NCI-H774 (cell line): ENCODE measurements around the gene SHISA9.

ENCODE experiments used
- DNase-seq: peaks from one replicate; lab custom pipeline; 2025; lab: John Stamatoyannopoulos, UW

The SHISA9 gene

DNA sequence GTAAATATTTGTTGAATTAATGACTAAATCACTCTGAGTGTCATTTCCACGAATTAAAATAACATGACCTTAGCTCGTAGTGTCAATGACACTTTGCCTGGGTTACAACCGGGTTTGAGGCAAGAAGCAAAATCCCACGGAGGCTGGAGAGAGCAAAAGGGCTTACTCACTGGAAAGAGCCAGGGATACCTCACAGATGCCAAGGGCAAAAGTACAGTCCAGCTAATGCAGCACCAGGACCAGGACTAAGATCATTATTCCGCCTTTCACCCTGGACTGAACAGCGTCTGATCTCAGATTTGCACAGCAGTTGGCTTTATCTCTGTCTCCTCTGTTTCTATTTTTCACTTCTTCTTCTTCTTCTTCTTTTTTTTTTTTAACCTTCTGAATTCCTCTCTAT is 175.5 kb downstream of the SHISA9 start:
- no peak for DNase-seq

DNA sequence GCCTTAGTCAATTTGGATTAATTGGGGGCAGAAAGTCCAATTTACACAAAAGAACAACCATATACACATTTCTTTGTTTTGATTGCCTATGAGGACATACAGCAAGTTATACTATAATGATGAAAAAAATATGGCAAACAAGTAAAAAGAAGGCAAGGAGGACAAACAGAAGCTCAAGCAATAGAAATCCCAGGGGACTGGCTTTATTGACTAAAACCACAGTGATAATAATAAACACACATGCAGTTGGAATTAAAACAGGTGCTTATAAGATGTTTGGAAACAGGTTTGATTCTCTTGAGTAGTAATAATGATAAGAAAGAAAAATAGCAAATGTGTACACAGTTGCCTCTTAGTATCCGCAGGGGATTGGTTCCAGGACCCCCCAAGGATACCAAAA is 176.4 kb downstream of the SHISA9 start:
- no peak for DNase-seq

DNA sequence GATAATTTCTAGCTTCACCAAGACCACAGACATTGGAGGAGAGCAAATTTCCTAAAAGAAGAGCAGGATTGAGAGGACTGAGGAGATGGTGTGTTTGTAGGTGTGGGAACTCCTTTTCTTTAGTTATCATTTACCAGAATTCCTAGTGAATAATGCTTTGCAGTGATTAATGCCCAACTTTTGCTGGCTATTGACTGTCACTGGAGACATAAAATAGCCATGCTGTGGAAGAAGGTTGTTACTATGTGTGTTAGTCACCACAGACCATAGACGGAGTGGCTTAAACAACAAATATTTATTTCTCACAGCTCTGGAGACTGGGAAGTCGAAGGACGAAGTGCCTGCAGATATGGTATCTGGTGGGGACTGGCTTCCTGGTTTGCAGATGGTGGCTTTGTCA is 179.1 kb downstream of the SHISA9 start:
- DNase-seq: no peak

DNA sequence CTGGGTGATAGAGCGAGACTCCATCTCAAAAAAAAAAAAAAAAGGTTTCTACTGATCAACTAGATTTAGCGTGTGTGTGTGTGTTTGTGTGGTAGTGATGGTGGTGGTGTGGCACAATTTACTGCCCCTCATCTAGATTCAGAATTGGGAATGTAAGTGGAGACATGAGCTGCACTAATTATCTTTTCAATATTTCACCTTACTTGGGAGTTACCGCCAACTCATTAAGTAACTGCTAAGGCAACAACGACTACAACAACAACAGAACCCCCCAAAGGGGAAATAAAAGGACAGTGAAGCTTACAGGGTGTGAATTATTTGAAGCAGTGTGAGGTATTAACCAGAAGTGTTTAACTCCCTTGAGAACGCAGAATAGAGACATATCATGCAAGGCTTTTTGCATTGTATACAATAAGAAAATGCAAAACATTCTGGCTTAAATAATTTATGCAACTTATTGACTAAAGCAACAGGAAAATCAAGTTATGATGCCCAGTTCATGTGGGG is 180.5 kb downstream of the SHISA9 start:
- DNase-seq: no peak

DNA sequence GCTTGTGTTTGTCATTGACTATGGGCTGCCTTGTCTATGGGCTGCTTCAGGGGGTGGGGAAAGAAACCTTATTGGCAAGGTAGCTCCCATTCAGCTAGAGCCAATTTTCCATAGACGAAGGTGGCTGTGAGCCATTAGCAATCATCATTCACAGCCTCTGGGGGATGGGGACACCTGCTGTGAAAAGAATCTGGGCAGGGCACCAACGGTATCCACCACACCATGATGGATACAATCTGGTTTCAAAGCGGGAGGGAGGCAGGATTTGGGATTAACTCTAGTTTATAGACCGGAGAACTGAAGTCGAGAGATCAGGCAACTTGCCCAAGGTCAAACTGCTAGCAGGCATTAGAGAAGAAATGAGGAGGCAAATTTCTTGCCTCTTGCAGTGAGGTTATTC is 182.3 kb downstream of the SHISA9 start:
- no peak for DNase-seq

DNA sequence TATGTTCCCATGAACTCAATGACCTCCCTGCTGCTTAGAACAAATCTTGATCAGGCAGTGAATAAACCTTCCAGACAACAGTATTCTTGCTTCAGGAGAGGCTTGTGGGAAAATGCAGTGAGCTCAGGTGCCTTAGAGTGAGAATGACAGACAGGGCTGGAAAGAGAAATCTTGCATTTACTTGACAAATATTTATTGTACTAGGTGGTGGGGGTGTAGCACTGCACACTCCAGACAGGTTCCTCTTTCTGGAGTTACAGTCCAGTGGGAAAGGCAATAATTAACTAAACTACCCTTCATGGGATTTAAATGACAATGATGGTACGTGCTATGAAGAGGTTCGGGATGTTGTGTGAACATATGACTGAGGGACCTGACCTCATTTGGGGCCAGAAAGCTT is 182.9 kb downstream of the SHISA9 start:
- DNase-seq: no peak

DNA sequence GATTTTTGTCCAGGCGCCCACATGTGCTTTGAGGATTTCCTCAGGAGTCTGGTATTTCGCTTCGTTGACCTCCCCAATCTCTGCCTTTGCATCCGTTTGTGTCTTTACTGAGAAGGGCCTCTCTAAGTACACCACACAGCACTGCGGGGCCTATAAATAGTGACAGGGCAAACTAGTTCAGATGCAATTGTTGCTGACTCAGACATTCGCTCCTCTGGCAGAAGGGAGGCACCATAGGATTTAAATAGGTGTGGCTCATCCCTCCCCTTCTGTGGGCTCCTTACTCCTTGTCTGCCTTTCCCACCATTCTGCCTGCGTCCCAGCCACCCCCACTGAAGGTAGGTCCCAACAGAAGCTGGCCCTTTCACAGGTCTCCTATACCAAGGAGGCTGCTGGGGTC is 192.3 kb downstream of the SHISA9 start:
- no peak for DNase-seq

DNA sequence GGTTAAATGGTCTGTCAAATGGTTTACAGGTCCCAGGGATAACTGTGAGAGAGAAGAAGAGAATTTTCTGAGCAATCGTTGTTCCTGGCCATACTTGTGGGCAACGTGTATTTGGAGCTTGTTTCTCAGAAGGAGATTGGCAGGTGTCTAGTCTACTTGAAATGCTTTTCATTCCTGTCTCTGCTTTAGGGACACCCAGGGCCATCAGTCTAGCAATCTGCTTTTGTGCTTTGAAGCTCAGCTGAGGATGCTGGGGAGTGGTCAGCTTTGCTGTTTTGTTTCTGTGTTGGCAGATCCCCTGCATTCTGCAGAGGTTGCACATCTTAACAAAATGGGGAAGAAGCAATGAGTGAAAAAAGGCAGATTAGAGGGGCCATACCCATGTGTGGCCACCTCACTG is 193.7 kb downstream of the SHISA9 start:
- DNase-seq: no peak

DNA sequence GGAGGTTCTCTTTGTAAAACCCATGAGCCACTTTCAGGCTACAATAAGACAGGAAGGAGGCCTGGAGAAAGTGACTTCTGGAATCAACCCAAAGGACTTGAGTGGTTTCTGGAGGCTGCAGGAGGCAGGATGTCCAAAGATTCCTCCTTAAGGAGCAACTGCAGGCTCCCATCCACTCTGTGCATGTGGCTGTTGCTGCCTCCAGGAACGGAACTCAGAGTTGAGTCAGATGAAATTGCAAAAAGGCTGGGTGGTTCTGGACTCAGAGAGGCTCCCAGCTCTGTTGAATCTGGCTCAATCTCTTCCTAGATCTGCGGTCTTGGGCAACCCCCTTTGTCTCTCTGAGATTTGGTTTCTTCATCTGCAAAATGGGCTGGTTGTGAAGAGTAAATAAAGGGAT is 197.1 kb downstream of the SHISA9 start:
- DNase-seq: no peak

DNA sequence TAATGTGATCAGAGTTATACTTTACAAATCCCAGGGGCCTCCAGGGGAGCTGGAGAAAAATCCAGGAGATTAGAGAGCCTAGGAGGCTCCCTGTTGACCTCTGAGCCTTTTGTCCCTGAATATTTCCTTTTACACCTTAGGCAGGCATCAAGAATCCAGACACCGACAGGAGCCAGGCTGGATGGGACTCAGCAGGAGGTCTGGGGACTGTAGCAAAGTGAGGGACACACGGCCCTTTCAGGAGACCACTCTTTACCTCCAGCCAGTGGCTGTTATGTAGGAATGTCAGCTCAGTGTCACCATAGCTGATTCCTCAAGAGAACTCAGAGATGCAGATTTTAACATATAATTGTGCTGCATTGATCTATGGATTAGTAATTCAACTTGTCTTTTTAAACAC is 198.4 kb downstream of the SHISA9 start:
- no peak for DNase-seq

DNA sequence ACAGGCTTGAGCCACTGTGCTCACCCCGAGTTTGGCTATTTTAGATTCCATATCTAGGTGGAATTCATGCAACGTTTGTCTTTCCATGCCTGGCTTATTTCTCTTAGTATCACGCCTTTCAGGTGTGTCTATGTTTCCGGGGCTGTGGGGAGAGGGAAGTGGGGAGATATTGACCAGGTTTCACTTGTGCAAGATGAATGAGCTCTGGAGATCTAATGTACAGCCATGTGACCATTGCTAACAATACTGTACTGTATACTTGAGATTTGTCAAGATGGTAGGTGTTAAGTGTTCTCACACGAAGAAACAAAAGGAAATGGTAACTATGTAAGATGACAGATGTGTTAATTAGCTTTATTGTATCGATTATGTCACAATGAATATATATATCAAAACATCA is 199.6 kb downstream of the SHISA9 start:
- DNase-seq: no peak

DNA sequence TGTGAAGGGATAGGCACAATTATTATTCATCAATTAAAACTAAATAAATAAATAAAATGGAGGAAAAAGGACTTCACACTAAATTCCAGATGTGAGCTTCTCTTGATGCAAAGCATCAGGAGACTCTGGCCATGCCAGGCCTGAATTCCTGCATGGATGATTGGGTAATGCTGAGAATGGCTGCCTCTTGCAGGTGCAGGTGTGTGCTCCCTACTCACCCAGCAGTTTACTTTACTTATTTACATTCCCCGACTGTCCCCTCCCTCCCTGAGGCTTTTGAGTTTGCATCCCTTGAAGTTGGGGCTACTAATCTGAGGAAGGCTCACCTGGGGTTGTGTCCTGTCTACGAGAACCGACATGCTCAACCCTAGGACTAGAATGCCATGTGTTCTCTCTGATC is 200.4 kb downstream of the SHISA9 start:
- DNase-seq: no peak

DNA sequence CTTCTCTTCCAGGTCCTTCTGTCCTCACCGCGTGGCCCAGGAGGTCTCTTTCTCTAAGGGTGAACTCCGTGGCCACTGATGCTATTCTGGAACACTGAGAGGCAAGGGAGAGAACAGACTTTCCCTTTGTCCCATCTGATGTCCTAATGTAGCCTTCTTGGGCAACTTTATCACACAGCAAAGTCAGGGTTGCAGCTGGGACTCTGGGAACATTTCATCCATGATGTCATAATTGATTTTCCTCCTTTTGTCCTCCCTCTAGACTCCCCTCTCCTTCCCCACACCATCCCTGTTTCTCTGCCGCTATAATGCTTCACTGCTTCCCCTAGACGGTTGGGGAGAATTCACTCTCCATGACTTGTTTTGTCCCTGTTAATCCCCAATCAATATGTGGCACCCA is 201.0 kb downstream of the SHISA9 start:
- DNase-seq: no peak

DNA sequence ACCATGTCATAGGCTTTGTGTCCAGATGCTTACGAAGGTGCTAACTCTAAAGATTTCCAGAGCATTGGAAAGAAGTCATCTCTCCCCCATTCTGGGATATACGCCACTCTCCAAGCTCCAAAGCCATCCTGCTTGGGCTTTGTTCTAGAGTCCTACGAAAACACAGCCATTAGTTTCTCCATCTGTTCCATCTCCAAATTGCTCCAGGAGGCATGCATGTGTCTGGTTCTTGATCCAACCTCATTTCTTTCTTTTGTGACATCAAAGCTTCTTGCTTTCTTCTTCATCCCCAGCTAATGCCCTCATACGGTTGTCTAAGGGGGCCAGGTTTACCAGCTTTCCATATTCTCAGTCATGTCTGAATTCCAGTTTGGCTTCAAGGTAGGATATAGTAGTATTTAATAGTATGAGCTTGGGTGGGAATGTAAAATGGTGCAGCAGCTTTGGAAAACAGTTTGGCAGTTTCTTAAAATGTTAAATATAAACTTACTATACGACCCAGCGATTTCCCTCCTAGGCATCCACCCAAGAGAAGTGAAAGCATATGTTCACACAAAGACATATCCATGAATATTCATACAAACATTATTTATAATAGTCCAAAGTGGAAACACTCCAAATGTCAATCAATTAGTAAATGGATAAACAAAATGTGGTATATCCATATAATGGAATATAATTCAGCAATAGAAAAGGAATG is 202.6 kb downstream of the SHISA9 start:
- DNase-seq: no peak

DNA sequence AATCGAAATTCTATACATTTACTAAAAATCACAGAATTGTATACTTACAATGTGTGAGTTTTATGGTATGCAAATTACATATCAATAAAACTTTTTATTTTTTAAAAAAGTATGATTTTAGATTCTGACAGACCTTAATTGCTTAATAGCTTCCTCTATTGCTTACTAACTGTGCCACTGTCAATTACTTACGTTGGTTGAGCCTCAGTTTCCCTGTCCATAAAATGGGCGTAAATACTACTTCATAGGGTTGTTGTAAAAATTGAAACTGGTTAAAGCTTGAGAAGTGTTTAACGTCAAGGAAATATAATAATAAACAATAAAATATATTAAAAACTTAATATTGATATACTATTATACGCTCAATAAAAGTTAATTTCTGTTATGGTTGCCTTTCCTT is 203.4 kb downstream of the SHISA9 start:
- no peak for DNase-seq

DNA sequence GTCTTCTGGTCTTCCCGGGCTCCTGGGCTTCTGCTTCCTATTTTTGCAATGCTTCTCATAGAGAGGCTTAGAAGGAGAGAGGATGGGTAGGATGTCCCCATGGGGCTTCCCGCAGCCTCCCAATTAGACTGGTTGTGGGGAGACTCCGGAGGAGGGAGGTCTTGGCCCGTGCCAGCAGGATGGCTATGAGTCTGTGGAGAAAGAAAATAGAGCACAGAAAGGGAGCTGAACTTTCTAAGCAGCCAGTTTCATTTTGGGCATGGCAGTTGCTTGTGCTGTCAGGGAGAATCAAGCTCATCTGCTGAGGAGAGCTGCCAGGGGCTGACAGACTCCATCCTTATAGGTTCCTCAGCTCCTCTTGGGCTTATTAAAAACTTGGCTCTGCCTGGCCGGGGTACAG is 204.0 kb downstream of the SHISA9 start:
- DNase-seq: no peak

DNA sequence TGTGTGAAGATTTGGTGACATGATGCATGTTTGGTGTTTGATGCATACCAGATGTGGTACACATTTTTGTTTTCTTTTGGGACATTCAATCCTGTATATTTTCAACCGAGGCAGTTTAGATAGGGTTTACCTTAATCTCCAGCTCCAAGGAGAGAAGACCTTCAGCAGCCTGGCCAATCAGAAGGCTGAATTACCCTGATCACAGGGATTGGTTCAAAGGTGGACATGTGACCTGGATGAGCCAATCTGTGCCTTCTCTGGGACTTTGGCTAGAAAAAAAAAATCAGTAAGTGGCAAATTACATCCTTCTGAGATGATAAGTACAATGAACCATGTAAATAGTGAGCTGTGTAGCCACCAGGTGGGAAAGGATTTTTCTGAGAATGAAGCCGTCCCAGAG is 205.1 kb downstream of the SHISA9 start:
- no peak for DNase-seq

DNA sequence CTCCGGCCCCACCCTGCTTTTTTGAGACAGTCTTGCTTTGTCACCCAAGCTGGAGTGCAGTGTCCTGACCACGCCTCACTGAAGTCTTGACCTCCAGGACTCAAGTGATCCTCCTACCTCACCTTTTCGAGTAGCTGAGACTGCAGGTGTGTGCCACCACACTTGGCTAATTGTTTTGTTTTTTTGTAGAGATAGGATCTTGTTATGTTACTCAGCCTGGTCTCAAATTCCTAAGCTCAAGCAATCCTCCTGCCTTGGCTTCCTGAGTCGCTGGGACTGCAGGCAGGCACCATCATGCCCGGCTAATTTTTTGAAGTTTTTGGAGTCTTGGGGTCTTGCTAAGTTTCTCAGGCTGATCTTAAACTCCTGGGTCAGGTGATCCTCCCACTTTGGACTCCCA is 206.7 kb downstream of the SHISA9 start:
- DNase-seq: no peak

DNA sequence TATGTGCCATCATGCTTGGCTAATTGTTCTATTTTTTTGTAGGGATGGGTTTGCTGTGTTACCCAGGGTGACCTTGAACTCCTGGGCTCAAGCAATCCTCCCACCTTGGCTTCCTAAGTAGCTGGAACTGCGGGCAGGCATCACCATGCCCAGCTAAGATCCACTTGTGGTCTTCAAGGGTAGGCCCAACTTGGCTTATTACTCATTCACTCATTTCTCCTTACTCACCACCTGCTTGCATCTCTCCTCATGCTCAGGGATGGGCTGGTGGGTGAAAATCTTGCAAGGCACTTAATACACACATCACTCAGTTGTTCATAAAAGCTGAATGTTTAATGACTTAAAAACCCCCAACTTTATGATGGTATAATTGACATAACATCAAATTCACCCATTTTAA is 207.8 kb downstream of the SHISA9 start:
- DNase-seq: no peak

DNA sequence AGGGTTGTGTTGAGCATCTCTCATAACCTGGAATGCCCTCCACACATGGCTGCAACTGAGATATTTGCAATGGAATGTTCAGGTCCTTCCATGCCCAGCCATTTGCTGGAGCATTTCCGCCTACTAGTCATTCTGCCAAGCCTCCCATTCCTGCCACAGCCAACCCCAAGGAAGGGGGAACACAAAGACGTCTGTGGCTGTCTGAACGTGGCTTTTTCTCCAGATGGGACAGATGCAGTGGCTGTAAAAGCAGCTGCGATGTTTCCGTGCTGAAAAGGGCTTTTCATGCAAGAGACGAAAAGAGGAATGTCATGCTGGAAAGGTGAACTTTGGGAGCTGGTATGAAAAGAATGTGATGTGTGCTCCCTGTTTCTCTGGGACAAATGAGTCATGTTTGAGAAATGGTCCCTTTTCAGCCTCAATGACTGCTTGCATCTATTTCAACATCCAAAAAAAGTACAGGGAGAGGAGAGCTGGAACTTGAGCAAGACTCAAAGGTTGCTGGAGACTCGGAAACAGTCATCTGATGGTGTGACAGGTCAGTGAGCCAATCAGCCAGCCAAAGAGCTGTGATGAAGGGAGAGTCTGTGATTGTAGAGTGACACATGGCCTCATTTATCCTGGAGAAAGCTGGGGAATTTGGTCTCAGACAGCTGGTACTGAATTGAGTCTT is 208.9 kb downstream of the SHISA9 start:
- no peak for DNase-seq

DNA sequence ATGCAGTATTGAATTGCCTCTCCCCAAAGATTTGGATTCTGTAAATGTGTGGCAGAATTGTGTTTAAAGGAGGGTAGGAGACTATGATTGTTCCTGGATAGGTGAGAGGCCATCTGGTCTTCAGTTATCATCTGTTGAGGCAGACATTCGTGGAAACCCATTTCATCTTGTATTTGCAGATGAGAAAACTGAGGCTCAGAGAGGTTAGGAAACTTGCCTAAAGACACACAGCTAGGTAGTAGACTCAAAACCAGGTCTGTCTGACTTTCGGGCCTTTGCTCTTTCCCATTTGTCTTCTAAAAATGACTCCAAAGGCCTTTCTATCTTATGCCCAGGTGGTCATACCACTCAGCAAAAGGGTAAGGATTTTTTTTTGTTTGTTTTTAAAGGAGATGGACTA is 210.3 kb downstream of the SHISA9 start:
- no peak for DNase-seq

DNA sequence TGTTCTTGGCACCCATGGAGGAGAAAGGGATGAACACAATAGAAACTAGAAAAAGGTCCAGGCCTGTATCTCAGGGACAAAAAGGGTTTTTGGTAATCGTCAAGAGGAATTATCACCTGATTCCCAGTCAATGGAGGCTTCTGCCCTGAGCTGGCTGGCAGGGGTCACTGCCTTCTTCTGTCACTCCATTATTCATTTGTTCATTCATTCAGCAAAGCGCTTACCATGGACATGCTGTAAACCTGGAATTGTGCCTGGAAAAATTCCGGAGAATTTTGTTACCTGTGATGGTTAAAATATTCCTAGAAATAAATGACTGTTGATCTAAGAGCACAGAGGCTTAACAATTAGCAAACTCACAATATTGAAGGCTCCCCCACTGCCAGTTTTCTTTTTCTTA is 212.3 kb downstream of the SHISA9 start:
- DNase-seq: no peak

DNA sequence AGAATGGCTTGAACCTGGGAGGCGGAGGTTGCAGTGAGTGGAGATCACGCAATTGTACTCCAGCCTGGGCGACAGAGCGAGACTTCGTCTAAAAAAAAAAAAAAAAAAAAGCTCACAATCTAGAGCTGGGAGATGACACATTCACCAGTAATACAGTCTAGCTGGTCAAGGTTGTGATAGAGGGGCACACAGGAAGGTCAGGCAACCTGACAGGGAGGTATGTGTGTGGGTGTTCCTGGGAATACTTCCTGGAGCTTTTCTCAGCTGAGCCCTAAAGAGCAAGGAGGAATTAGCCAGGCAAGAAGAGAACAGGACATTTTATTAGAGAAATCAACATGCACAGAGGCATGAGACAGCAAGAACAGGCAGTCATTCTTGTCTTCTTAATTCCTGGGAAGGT is 216.7 kb downstream of the SHISA9 start:
- DNase-seq: no peak

DNA sequence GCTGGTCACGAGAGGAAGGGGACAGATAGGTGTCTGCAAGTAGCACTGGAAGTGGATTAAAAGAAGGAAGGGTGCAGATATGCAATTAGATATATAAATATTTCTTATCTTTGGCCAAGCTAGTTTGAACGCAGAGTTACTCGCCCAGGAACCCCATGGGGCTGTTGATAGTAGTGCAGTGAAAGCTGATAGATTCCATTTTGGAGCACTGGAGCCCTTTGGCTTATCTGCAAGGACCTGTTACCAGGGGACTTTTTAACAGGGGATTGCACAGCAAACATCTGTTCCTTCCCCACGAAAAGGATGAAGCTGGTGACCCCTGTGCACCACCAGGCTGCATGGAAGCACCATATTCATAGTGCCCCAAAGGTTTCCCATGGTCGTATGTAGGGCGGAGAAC is 218.7 kb downstream of the SHISA9 start:
- no peak for DNase-seq
